ENCODE data around the gene TAS1R1. TPM values are rescaled to one million over a fixed set of nuclear protein-coding genes. Genes with fewer than 3 reads are reported as not detected.

TAS1R1 gene
- total RNA-seq, 2 donors from 2014 or later: not detected

GRCh38 chr1:6588893-6589520 lies 33.9 kb downstream of the TAS1R1 start:
- Histone ChIP-seq H3K27me3 (no peaks in the 10 kb centered on the region), H3K9ac (ENCODE audit: low read depth in 2 of 2, low read length in 2 of 2) (no peak overlapping the region), H3K4me3 (no peak overlapping the region), H3K36me3 (no peaks in the 10 kb centered on the region), H3K9me3 (no peaks in the 10 kb centered on the region), H3K27ac (no peak overlapping the region), H3K4me1 (no peaks in the 10 kb centered on the region)
- TF ChIP-seq CTCF (IDR thresholded peaks at IDR 0.05): no peak
- no peak for DNase-seq
- intact Hi-C loops (cut with DNase I): no loop called here

- peaks cover 3% of the 10 kb centered on the region for H3K4me1 ChIP-seq
- no peak overlapping the region for H3K4me3 ChIP-seq
- H3K9ac ChIP-seq (ENCODE audit: low read depth in 2 of 2, low read length in 2 of 2): no peak overlapping the region
- no peak for TF ChIP-seq CTCF (IDR thresholded peaks at IDR 0.05)
- no peaks in the 10 kb centered on the region for H3K27me3 ChIP-seq
- no peaks in the 10 kb centered on the region for H3K9me3 ChIP-seq
- intact Hi-C loops (cut with DNase I): no loop called here
- H3K27ac ChIP-seq: no peak overlapping the region
- H3K36me3 ChIP-seq: no peaks in the 10 kb centered on the region
- no peak for DNase-seq
Measured at GRCh38 chr1:6590046-6590445, 34.9 kb downstream of the TAS1R1 start.

- intact Hi-C loops (cut with DNase I): no loop called here
- H3K9me3 ChIP-seq: no peaks in the 10 kb centered on the region
- H3K27ac ChIP-seq: no peak overlapping the region
- no peak overlapping the region for H3K4me3 ChIP-seq
- H3K36me3 ChIP-seq: no peaks in the 10 kb centered on the region
- H3K9ac ChIP-seq (ENCODE audit: low read depth in 2 of 2, low read length in 2 of 2): no peak overlapping the region
- no peak for DNase-seq
- no peak for TF ChIP-seq CTCF (IDR thresholded peaks at IDR 0.05)
- H3K4me1 ChIP-seq: peaks cover 4% of the 10 kb centered on the region
- H3K27me3 ChIP-seq: no peaks in the 10 kb centered on the region
Measured at GRCh38 chr1:6591222-6591621, 36.1 kb downstream of the TAS1R1 start.

- Histone ChIP-seq H3K27ac (no peak overlapping the region), H3K36me3 (no peaks in the 10 kb centered on the region), H3K4me1 (peaks cover 4% of the 10 kb centered on the region), H3K4me3 (no peak overlapping the region), H3K27me3 (no peaks in the 10 kb centered on the region), H3K9me3 (no peaks in the 10 kb centered on the region), H3K9ac (ENCODE audit: low read depth in 2 of 2, low read length in 2 of 2) (no peak overlapping the region)
- no peak for DNase-seq
- no peak for TF ChIP-seq CTCF (IDR thresholded peaks at IDR 0.05)
- intact Hi-C loops (cut with DNase I): no loop called here
Measured at GRCh38 chr1:6591644-6592043, 36.5 kb downstream of the TAS1R1 start.

- Histone ChIP-seq H3K4me3 (no peak overlapping the region), H3K36me3 (no peaks in the 10 kb centered on the region), H3K4me1 (peaks cover 4% of the 10 kb centered on the region), H3K9ac (ENCODE audit: low read depth in 2 of 2, low read length in 2 of 2) (no peak overlapping the region), H3K27ac (no peak overlapping the region), H3K27me3 (no peaks in the 10 kb centered on the region), H3K9me3 (no peaks in the 10 kb centered on the region)
- intact Hi-C loops (cut with DNase I): no loop called here
- DNase-seq: no peak
- TF ChIP-seq CTCF (IDR thresholded peaks at IDR 0.05): no peak
Measured at GRCh38 chr1:6592441-6592840, 37.3 kb downstream of the TAS1R1 start.

All from colonic mucosa (tissue), 4 donors.